Measurements from ENCODE around the gene UBE2H.

DNA sequence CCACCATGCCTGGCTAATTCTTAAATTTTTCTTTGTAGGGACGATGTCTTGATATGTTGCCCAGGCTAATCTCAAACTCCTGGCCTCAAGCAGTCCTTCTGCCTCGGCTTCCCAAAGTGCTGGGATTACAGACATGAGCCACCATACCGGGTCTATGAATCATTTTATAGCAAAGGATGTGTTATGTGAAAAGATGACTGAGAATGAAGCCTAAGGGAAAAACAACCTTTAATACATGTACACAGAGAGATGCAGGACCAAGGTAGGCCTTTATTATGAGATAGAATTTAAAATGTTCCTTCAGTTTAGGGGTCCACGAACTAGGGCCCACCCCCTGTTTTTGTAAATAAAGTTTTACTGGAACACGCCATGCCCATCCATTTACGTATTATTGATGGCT lies 41.0 kb downstream of the UBE2H start:
- TF ChIP-seq, protein P1, sequence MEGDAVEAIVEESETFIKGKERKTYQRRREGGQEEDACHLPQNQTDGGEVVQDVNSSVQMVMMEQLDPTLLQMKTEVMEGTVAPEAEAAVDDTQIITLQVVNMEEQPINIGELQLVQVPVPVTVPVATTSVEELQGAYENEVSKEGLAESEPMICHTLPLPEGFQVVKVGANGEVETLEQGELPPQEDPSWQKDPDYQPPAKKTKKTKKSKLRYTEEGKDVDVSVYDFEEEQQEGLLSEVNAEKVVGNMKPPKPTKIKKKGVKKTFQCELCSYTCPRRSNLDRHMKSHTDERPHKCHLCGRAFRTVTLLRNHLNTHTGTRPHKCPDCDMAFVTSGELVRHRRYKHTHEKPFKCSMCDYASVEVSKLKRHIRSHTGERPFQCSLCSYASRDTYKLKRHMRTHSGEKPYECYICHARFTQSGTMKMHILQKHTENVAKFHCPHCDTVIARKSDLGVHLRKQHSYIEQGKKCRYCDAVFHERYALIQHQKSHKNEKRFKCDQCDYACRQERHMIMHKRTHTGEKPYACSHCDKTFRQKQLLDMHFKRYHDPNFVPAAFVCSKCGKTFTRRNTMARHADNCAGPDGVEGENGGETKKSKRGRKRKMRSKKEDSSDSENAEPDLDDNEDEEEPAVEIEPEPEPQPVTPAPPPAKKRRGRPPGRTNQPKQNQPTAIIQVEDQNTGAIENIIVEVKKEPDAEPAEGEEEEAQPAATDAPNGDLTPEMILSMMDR (IDR thresholded peaks at IDR 0.05; ENCODE audit: insufficient read depth, low read length), result no peak
- TF ChIP-seq REST (IDR thresholded peaks at IDR 0.05; ENCODE audit: insufficient replicate concordance, low read depth), result no peak
- TF ChIP-seq POLR2AphosphoS5 (IDR thresholded peaks at IDR 0.05; ENCODE audit: low read depth), result no peak
